Neural crest cell (in vitro differentiated cells): ENCODE measurements around the gene PTPRF. TPM values are rescaled to one million over a fixed set of nuclear protein-coding genes. Genes with fewer than 3 reads are reported as not detected.

Experiments
- DNase-seq: peaks from one replicate; pipeline ENCODE4 v3.0.0; 2021; ENCODE audit warnings: low read depth, mixed read lengths, low spot score
- H3K27ac Mint-ChIP-seq: one replicate; pipeline ENCODE4 v1.8.0; 2021; ENCODE audit warnings: mild to moderate bottlenecking, mixed read lengths; ENCODE audit not compliant: unreplicated experiment
- H3K27me3 Mint-ChIP-seq: 2 replicates; pipeline ENCODE4 v1.8.0; 2021; ENCODE audit warnings: low read depth, mild to moderate bottlenecking, mixed read lengths
- H3K36me3 Mint-ChIP-seq: 2 replicates; pipeline ENCODE4 v1.8.0; 2021; ENCODE audit warnings: low read depth, mild to moderate bottlenecking, mixed read lengths
- H3K4me1 Mint-ChIP-seq: 2 replicates; pipeline ENCODE4 v1.8.0; 2021; ENCODE audit warnings: mixed read lengths
- H3K4me3 Mint-ChIP-seq: one replicate; pipeline ENCODE4 v1.8.0; 2021; ENCODE audit warnings: mild to moderate bottlenecking, mixed read lengths
- H3K9me3 Mint-ChIP-seq: 2 replicates; pipeline ENCODE4 v1.8.0; 2021; ENCODE audit warnings: mixed read lengths
- CTCF ChIP-seq: fragments of 200-600 bp; sonication (generic); conservative IDR thresholded peaks from 2 replicates; pipeline ENCODE4 v1.5.0; 2021; ENCODE audit warnings: antibody characterized with exemption, mild to moderate bottlenecking
- total RNA-seq: library from RNA; stranded (reverse); gene quantifications from 2 replicates; pipeline ENCODE4 v1.2.1, GENCODE V29; 2021

PTPRF gene
- total RNA-seq, 1 donor from 2014 or later: 125 TPM

- TF ChIP-seq CTCF: no peak
- Mint-ChIP-seq H3K4me1 (no peaks in the 10 kb centered on the region), H3K27ac (no peak overlapping the region), H3K27me3 (peaks cover 25% of the 10 kb centered on the region), H3K9me3 (peaks cover 3% of the 10 kb centered on the region), H3K4me3 (no peak overlapping the region), H3K36me3 (no peaks in the 10 kb centered on the region)
- no peak for DNase-seq
Observed at GRCh38 chr1:43522431-43522775, 8.3 kb upstream of the PTPRF start.

- H3K27me3 Mint-ChIP-seq: peaks cover 25% of the 10 kb centered on the region
- TF ChIP-seq CTCF: no peak
- DNase-seq: no peak
- no peak overlapping the region for H3K27ac Mint-ChIP-seq
- H3K9me3 Mint-ChIP-seq: peaks cover 3% of the 10 kb centered on the region
- no peak overlapping the region for H3K4me3 Mint-ChIP-seq
- no peaks in the 10 kb centered on the region for H3K36me3 Mint-ChIP-seq
- H3K4me1 Mint-ChIP-seq: no peaks in the 10 kb centered on the region
Observed at GRCh38 chr1:43522776-43523480, 7.8 kb upstream of the PTPRF start.

GRCh38 chr1:43524804-43525203, 5.9 kb upstream of the PTPRF start:
- TF ChIP-seq CTCF: no peak
- H3K9me3 Mint-ChIP-seq: peaks cover 3% of the 10 kb centered on the region
- peaks cover 4% of the 10 kb centered on the region for H3K4me1 Mint-ChIP-seq

GRCh38 chr1:43526002-43526401, 4.7 kb upstream of the PTPRF start:
- Mint-ChIP-seq H3K9me3 (peaks cover 3% of the 10 kb centered on the region), H3K27ac (no peak overlapping the region), H3K27me3 (peaks cover 19% of the 10 kb centered on the region), H3K36me3 (no peaks in the 10 kb centered on the region), H3K4me1 (peaks cover 13% of the 10 kb centered on the region), H3K4me3 (no peak overlapping the region)
- DNase-seq: no peak
- TF ChIP-seq CTCF: no peak

More at GRCh38 chr1:43524804-43525203, 5.9 kb upstream of the PTPRF start:
- Mint-ChIP-seq H3K36me3 (no peaks in the 10 kb centered on the region), H3K27me3 (peaks cover 19% of the 10 kb centered on the region), H3K4me3 (no peak overlapping the region), H3K27ac (no peak overlapping the region)
- DNase-seq: no peak

GRCh38 chr1:43527111-43527878, 3.4 kb upstream of the PTPRF start:
- Mint-ChIP-seq H3K4me1 (peaks cover 20% of the 10 kb centered on the region), H3K4me3 (peak overlapping the region; percentile 2), H3K27ac (no peak overlapping the region), H3K9me3 (peaks cover 3% of the 10 kb centered on the region), H3K27me3 (peaks cover 20% of the 10 kb centered on the region), H3K36me3 (no peaks in the 10 kb centered on the region)
- TF ChIP-seq CTCF: no peak
- DNase-seq: no peak
